Measurements from ENCODE around the gene SPAG4.

- TF ChIP-seq CTCF (IDR thresholded peaks at IDR 0.05; ENCODE audit: low read length), result no peak
- no peak for TF ChIP-seq EZH2 (optimal IDR thresholded peaks at IDR 0.05; ENCODE audit: low read depth, low read length)
- no peak for TF ChIP-seq EZH2phosphoT487 (IDR thresholded peaks at IDR 0.05; ENCODE audit: low read length)
Measured at GRCh38 chr20:35600176-35600992, 15.2 kb upstream of the SPAG4 start.
